Heart right ventricle (tissue), 16 donors: Measurements from ENCODE around the gene HIP1R. TPM values are rescaled to one million over a fixed set of nuclear protein-coding genes. Genes with fewer than 3 reads are reported as not detected.

Experiments
- ATAC-seq, 8 donors: fragments of 200-7000 bp; cut with Tn5 transposase; one replicate each; pipeline ENCODE4 v1.9.1; 2020; ENCODE audit warnings: mild to moderate bottlenecking in 8 of 8, moderate library complexity in 8 of 8, moderate number of reproducible peaks in 1 of 8
- DNase-seq, 2 donors: peaks; one replicate each; pipeline ENCODE4 v3.0.0-alpha.2; 2020
- H3K27ac ChIP-seq, 10 donors: fragments of 200-600 bp; sonication (generic) in 2 of 10; one replicate each; pipeline versions ENCODE4 v1.5.0 to v1.8.0; 2020 to 2022; ENCODE audit warnings: mild to moderate bottlenecking in 3 of 10
- H3K27me3 ChIP-seq, 7 donors: fragments of 200-600 bp; one replicate each; pipeline ENCODE4 v1.8.0; 2021 to 2022; ENCODE audit warnings: mild to moderate bottlenecking in 2 of 7
- H3K36me3 ChIP-seq, 9 donors: fragments of 200-600 bp; sonication (generic) in 1 of 9; one replicate each; pipeline versions ENCODE4 v1.5.0 to v1.8.0; 2020 to 2022; ENCODE audit warnings: mild to moderate bottlenecking in 2 of 9
- H3K4me1 ChIP-seq, 9 donors: fragments of 200-600 bp; sonication (generic) in 1 of 9; one replicate each; pipeline versions ENCODE4 v1.5.0 to v1.8.0; 2020 to 2022; ENCODE audit warnings: mild to moderate bottlenecking in 4 of 9
- H3K4me3 ChIP-seq, 10 donors: fragments of 200-600 bp; sonication (generic) in 2 of 10; one replicate each; pipeline versions ENCODE4 v1.5.0 to v1.8.0; 2020 to 2022; ENCODE audit warnings: mild to moderate bottlenecking in 7 of 10, moderate library complexity in 2 of 10
- H3K9me3 ChIP-seq, 11 donors: fragments of 200-600 bp in 10 of 11; sonication (generic) in 2 of 11; one replicate each; pipeline versions ENCODE4 v1.5.0 to v1.8.0; 2013 to 2022; ENCODE audit warnings: mild to moderate bottlenecking in 2 of 11, control low read depth in 1 of 11, moderate library complexity in 1 of 11
- WGBS, 2 donors: extraction: QIAGEN DNeasy Blood & Tissue Kit; methylation state at CpG; one replicate each; pipeline ENCODE4 v1.1.7; 2013; ENCODE audit warnings: inconsistent platforms in 1 of 2; 5-methylcytosine and 5-hydroxymethylcytosine counted together
- intact Hi-C, 10 donors: fragments of 100-400 bp; cut with DNase I; formaldehyde crosslinking; loops; one replicate each; pipeline versions ENCODE4 v1.11.1 to v1.14.2; 2022
- polyA plus RNA-seq, 2 donors: library from polyadenylated mRNA; stranded (reverse); fragments of 200-250 nt; gene quantifications; one replicate each; pipeline ENCODE4 v1.2.3, GENCODE V29; 2013
- total RNA-seq, 10 donors: library from RNA; stranded (reverse); fragmentation: NEBNext Ultra II Directional in 3 of 10; extraction: Animal tissue kit (Norgen Biotek cat#: 25700) in 3 of 10; gene quantifications; one replicate each; pipeline versions ENCODE4 v1.2.1 to v1.2.4, GENCODE V29; 2021 to 2023
- TF ChIP-seq, protein P1 (sequence below), 9 donors: fragments of 200-600 bp; sonication (generic) in 2 of 9; IDR thresholded peaks; one replicate each; pipeline versions ENCODE4 v1.5.0 to v1.8.0; 2021 to 2022; ENCODE audit warnings: antibody characterized with exemption in 9 of 9, mild to moderate bottlenecking in 5 of 9, moderate library complexity in 1 of 9
- donor health status: Arrhythmogenic right ventricular cardiomyopathy.
- donor health status: ischemic (EF 13 %, LVEDD 7.1; RV severe dilation, severe dysfunction).
- donor health status: healthy with polysubstance abuse.
- donor health status: DM: no; HTN: yes; CAD: no.
- donor health status: DM: no; HTN: no; CAD: no.
- donor health status: ischemic (EF 25% LVEDD 6.9; RV normal size, moderate dysfunction).
- donor health status: ischemic (EF 25% LVEDD 5.7; RV mildly dilated, moderate dysfunction).
- donor health status: healthy.
- donor health status: DM: yes; HTN: yes; CAD: no.
- donor health status: Ischemic cardiomyopathy.
- donor health status: ischemic (EF 35%, LVEDD 5.7; RV mildly dilated, moderate dysfunction).
- donor health status: nonischemic (EF 11% LVEDD 7.7; RV severe dilation, severe dysfunction).
- donor health status: DM: yes; HTN: yes; CAD: no.
- donor health status: PGD.
- donor health status: ischemic (EF 29% LVEDD 5.4; RV normal size, mild dysfunction).
- donor health status: nonischemic (EF 23%, LVEDD 6.1; RV moderate dilation, normal function).

Gene HIP1R
- total and polyA plus RNA-seq, 12 donors, result 13.7 to 37.7 (median 18.0) TPM

DNA sequence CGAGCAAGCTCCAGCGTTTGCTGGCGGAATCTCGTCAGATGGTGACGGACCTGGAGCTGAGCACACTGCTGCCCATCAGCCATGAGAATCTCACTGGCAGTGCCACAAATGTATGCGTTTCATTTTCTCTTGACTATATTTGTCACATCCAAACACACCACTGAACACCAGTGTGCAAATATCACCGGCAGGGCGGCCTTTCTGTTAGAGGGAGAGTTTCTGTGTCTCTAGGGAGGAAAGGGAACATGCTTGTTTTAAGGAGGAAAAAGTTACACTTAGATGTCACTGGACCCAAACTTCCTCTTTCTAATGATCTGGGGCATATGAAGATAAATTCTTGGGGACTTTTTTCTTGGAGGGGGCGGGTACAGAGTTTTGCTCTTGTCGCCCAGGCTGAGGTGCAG lies 21.9 kb upstream of the HIP1R start:
- intact Hi-C loops, result no loop called here
- H3K36me3 ChIP-seq, result no peaks in the 10 kb centered on the region
- H3K4me3 ChIP-seq, result no peak overlapping the region
- no peaks in the 10 kb centered on the region for H3K9me3 ChIP-seq
- WGBS, 2 donors, result 76 to 79% methylated on average over 10 of the region's 10 CpGs
- no peak overlapping the region for H3K27ac ChIP-seq
- DNase-seq (no peak), ATAC-seq (no peak)
- H3K27me3 ChIP-seq, result no peaks in the 10 kb centered on the region
- H3K4me1 ChIP-seq, result no peaks in the 10 kb centered on the region
- TF ChIP-seq, protein P1, sequence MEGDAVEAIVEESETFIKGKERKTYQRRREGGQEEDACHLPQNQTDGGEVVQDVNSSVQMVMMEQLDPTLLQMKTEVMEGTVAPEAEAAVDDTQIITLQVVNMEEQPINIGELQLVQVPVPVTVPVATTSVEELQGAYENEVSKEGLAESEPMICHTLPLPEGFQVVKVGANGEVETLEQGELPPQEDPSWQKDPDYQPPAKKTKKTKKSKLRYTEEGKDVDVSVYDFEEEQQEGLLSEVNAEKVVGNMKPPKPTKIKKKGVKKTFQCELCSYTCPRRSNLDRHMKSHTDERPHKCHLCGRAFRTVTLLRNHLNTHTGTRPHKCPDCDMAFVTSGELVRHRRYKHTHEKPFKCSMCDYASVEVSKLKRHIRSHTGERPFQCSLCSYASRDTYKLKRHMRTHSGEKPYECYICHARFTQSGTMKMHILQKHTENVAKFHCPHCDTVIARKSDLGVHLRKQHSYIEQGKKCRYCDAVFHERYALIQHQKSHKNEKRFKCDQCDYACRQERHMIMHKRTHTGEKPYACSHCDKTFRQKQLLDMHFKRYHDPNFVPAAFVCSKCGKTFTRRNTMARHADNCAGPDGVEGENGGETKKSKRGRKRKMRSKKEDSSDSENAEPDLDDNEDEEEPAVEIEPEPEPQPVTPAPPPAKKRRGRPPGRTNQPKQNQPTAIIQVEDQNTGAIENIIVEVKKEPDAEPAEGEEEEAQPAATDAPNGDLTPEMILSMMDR (IDR thresholded peaks at IDR 0.05), result no peak

DNA sequence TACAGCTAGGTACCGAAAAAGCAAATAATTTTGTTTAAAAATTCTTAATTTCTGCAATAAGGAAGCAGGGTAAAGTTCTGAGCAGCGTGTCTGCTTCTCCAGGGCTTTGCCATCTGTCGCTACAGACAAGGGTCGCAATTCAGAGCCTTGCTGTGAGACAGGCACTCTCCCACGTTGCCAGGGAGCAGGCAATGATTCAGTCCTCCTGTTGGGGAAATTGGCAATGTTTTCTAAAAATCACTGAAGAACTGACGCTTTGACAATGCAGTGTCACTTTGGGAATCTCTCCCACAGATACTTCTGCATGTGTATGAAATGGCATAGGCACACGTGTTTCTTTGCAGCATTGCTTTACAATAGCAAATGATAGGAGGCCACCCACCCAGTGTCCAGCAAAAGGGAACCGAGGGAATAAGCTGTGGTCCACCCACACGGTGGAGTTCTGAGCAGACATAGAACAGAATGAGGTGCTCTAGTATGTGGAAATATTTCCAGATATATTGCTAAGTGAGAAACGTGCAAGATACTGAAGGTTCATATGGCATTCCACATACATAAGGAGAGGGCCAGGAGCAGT lies 16.0 kb upstream of the HIP1R start:
- ATAC-seq (no peak), DNase-seq (no peak)
- intact Hi-C loops, result no loop called here
- no peak overlapping the region for H3K4me3 ChIP-seq
- no peaks in the 10 kb centered on the region for H3K9me3 ChIP-seq
- WGBS, 2 donors, result 65 to 67% methylated on average over 10 of the region's 10 CpGs
- no peaks in the 10 kb centered on the region for H3K4me1 ChIP-seq
- TF ChIP-seq, protein P1 (IDR thresholded peaks at IDR 0.05), result no peak
- no peak overlapping the region for H3K27ac ChIP-seq
- H3K36me3 ChIP-seq, result no peaks in the 10 kb centered on the region
- H3K27me3 ChIP-seq, result no peaks in the 10 kb centered on the region

DNA sequence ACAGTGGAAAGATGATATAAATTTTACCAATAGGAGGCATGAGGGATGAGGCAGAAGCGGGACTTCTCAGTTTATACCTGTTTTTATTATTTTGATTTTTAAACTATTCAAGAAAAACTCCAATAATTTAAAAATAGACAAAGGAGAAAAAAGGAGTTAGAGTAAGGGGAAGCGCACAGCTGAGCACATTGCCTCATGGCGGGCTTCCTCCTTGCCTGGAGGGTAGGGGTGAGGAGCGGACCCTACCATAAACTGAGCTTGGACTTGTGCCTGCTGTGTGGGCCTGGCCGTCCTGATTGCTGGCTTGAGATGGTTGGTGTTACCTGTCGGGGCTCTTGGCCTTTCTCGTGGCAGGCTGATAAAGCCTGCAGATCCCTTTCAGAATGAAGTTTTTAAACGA lies 15.1 kb upstream of the HIP1R start:
- Histone ChIP-seq H3K36me3 (no peaks in the 10 kb centered on the region), H3K9me3 (no peaks in the 10 kb centered on the region), H3K4me3 (no peak overlapping the region), H3K27me3 (no peaks in the 10 kb centered on the region), H3K27ac (no peak overlapping the region), H3K4me1 (no peaks in the 10 kb centered on the region)
- TF ChIP-seq, protein P1 (IDR thresholded peaks at IDR 0.05), result no peak
- intact Hi-C loops, result no loop called here
- WGBS, 2 donors, result 84% methylated on average over 8 of the region's 8 CpGs
- ATAC-seq (no peak), DNase-seq (no peak)

DNA sequence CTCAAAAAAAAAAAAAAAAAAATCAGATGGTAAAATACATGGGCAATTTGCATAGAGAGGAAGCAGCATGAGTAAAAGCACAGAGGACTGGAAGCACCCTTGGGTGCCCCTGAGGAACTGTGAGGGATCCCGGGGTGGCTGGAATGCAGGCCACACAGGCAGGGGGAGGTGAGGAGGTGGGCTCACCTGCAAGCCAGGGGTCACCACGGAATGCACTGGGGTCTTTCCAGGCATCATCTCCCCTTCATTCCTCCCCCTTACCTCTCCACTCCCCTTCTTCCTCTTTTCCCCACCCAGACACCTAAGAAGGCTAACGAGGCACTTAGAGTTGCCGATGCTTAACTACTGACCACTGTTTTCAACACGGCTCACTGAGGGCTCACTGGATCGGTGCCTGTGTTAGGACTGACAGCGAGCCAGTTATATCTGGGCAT lies 14.4 kb upstream of the HIP1R start:
- H3K27me3 ChIP-seq, result no peaks in the 10 kb centered on the region
- H3K9me3 ChIP-seq, result no peaks in the 10 kb centered on the region
- H3K4me1 ChIP-seq, result no peaks in the 10 kb centered on the region
- no peak overlapping the region for H3K27ac ChIP-seq
- WGBS, 2 donors, result 54 to 58% methylated on average over 7 of the region's 7 CpGs
- no peak overlapping the region for H3K4me3 ChIP-seq
- DNase-seq (no peak), ATAC-seq (no peak)
- intact Hi-C loops, result no loop called here
- TF ChIP-seq, protein P1 (IDR thresholded peaks at IDR 0.05), result no peak
- no peaks in the 10 kb centered on the region for H3K36me3 ChIP-seq
